Renal cortex interstitium (tissue), 11 donors: Measurements from ENCODE around the gene CDS2. TPM values are rescaled to one million over a fixed set of nuclear protein-coding genes. Genes with fewer than 3 reads are reported as not detected.

Experiments used
- DNase-seq, 11 donors: peaks; one replicate each; pipeline ENCODE4 v3.0.0-alpha.2; 2013; ENCODE audit warnings: low read depth in 9 of 11, low spot score in 4 of 11; ENCODE audit errors: extremely low read depth in 1 of 11
- polyA plus RNA-seq, 3 donors: library from polyadenylated mRNA; unstranded; fragments of 120-200 nt; gene quantifications; one replicate each; pipeline ENCODE4 v1.2.1, GENCODE V29; 2013; ENCODE audit not compliant: insufficient read length in 3 of 3

Gene CDS2
- polyA plus RNA-seq, 3 donors: 32.4 to 41.1 (median 39.7) TPM

DNA sequence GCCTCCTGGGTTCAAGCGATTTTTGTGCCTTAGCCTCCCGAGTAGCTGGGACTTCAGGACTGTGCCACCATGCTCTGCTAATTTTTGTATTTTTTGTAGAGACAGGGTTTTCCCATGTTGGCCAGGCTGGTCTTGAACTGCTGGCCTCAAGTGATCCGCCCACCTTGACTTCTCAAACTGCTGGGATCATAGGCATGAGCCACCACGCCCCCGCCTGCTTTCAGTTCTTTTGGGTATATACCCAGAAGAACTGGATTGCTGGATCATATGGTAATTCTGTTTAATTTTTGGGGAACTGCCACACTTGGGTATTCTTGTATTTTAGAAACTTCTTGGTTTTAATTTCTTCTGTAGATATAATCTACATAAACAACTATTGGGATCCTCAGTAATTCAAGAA lies 17.0 kb downstream of the CDS2 start:
- no peak for DNase-seq

DNA sequence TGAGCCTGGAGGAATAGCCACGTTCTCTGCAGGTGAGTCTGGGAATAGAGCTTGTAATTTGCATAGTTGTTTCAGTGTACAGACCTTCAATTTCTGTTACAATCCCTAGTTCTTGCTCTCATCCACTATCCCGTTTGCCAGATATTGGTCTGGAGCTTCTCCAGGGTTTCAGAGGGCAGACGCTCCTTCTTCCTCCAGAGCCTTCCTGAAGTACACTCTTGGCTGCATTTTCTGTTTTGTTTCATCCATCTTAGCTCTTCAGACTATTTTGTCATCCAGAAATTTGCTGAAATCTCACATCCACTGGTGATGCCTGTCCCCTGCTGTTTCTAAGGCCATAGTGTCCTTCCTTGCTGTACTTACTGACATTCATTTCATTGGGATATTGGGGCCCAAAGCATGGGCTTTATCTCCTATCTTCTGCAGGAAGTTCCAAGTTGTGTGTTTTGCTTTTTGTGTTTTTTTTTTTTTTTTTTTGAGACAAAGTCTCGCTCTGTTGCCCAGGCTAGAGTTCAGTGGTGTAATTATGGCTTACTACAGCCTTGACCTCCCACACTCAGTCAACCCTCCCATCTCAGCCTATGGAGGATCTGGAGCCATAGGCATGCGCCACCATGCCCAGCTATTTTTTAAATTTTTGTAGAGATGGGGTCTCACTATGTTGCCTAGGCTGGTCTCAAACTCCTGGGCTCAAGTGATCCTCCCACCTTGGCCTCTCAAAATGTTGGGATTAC lies 18.7 kb downstream of the CDS2 start:
- no peak for DNase-seq

DNA sequence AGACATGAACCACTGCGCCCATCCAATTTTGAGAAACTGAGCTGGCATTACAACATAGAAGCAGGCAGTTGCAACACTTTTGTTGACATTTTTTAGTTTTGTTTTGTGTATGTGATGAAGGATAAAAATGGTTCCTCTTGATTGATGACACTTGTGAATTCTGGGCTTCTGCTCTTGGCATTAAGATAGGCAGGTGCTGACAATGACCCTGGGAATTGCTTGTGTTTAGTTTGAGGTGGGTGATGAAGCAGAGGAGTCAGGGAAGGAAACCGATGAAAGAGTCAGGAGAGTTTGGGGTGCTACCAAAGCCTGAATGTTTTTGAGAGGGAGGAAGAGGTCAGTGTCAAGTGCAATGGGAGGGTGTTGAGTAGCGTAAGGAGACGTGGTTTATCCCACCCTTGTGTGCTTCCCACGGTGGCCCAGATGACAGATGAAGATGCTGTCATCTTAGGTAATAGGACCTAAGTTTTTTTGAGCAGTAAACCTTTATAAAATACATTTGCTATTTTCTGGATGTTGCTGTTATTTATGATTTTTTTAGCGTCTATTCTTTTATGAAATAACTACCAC lies 19.4 kb downstream of the CDS2 start:
- no peak for DNase-seq

DNA sequence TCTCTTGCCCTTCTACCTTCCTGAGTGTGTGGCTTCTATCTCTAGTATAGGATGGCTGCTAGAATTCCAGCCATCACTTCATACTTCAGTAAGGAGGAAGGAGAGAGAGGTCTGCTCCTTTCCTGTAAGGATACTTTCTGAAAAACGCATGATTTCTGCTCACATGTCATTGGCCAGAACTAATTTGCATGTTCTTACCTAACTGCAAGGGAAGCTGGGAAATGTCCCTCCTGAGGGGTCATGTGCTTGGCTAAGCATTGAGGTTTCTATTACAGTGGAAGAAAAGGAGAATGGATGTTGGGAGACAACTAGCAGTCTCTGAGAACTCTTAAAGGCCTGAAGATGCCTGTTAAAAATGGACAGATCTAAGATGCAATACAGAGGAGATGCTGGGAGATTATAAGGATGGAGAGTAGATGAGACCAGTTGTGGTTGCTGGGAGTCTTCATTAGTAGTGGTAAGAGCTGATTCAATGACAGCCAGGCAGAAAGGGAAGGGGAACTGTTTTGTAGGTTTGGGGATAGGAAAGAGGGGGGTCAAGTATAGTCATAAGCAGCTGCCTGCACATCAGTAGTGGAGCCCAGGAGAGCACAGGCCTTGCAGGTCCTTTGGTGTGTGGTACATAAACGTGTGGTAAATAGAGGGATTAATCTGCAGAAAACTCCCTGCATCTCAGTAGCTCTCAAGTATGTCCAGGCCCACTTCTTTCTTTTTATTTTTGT lies 20.2 kb downstream of the CDS2 start:
- DNase-seq: no peak

DNA sequence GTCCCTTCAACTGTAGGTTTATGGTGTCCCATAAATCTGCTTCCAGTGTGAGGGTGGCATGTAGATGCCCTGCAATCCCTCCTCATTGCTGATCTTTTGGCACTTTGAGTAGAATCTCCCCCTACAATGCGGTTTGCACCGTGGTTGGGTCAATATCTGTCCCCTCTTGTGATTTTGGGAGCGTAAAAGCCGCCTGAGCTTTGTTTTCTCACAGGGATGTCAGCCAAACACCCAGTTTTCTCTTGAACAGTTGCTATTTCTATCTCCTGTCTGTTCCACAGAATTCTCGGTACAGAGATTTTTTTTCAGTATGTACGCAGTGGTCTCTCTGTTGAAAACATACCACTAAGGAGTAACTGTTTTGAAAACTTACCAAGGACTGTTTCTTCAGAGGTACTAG lies 21.8 kb downstream of the CDS2 start:
- DNase-seq: no peak

DNA sequence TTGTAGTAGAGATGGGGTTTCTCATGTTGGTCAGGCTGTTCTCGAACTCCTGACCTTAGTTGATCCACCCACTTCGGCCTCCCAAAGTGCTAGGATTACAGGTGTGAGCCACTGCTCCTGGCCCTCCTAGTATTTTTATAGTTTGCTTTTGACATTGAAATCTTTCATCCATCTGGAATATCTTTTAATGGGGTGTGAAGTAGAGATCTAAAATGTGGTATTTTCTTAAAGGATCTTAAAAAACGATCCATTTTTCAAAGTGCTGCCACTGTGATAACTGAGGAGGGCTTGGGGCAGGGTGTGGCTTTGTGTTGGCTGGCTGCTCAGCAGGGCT lies 23.1 kb downstream of the CDS2 start:
- DNase-seq: no peak

DNA sequence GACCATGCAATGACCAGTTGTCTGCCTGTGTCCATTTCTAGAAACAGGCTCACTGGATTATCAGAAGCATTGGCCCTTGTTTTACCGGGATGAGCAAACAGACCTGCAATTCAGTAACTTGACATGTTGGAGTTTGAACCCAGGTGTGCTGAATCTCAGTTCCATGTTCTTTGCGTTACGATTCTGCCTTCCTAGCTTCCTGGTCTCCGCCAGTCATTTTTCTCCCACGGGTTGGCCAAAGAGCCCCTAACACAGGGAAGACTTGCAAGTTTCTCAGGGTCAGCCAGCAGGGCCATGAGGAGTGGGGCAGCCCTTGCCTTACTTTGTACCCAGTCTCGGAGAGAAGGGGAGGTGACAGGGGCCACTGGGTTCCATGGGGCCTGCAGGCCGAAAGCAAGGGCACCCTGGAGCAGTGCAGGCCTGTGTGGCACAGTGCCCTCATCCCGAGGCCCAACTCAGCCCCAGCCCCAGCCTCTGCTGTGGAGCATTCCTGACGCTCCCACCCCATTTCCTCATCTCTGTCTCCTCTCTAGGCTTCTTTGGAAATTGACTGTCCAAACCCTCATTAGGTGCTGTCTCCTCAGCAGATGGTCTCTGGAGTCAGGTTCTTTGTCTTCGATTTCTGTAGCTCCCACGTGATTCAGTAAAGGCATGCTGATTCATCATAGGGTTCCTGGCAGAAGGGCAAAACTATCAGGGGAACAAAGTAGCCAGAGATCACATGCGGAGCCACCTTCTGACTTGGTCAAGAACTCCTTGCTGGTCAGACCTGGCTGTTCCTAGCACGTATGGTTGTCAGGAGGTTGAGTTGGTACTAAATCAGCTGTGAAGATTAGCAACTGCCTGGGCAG lies 23.6 kb downstream of the CDS2 start:
- DNase-seq: no peak

DNA sequence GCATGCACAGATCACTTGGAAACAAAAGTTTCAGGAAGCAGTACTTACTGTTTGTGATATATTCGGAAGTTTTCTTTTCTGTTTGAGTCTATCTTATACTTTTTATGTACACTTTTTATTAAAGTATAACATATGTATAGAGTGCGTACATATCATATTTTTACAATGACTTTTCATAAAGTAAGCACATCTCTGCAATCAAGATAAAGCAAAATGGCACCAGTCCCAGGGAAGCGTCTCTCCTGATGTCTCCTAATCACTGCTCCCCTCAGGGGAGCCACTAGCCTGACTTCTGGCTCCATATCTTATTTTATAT lies 26.3 kb downstream of the CDS2 start:
- no peak for DNase-seq

DNA sequence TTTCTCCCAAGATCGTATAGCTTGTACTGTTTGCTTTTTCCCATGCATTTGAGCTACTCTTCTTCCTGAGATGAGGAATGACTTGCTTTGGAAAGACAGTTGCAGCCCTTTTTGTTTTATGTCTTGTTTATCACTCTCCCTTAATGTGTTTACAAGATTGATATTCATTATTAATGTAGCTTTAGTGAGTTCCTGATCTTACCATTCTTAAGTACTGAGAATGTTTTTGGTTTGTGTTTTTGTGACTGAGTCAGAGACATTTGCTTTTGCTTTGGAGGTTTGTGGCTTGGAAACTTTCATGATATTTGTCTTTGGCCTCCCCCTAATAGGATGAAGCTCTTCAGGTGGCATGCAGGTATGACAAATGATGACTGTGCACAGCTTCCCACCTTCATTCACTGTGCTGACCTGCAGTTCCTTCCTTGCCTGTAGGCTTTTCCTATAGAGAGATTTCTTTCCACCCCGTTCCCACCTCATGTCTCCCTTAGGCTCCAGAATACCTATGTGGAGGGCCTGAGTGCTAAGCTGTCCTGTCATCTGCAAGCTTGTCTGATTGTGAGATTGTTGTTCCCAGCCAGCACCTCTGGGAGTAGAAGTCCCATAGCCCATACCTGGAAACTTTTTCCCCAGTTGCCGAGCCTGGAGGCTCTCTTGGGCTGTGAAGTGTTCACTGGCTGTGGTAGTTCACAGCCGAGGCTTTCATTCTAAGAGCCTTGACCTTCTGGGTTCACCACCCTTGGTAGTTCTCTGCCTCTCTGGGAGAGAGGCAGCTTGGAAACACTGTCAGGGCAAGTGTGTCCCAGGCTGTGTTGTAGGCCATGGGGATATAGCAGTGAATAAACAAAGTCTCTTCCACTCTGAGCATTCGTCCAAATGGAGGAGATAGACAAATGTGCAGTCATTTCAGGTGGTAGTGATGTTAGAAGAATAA lies 27.1 kb downstream of the CDS2 start:
- no peak for DNase-seq

DNA sequence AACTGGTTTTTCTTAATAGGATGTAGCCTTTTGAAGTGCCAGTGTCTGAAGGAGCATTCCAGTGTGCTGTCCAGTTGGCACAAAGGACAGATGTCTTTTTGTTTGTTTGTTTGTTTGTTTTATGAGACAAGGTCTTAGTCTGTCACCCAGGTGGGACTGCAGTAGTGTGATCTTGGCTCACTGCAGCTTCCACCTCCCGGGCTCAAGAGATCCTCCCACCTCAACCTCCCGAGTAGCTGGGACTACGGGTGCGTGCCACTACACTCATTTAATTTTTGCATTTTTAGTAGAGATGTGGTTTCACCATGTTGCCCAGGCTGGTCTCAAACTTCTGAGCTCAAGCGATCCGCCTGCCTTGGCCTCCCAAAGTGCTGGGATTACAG lies 27.7 kb downstream of the CDS2 start:
- no peak for DNase-seq

DNA sequence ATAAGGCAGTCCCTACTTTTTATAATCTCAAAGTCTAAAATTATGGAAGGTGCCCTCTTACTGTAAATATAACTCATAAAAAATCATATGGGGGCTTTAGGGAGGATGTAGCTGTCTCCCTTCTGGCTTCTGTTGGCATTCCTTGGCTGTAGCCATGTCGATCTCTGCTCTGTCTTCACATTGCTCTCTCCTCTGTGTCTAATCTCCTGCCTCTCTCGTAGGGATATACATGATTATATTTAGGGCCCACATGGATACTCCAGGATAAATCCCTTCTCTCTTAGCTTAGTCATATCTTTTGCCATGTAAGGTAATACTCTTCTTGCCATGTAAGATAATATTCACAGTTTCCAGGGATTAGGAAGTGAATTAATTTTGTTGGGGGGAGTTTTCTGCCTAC lies 28.6 kb downstream of the CDS2 start:
- no peak for DNase-seq

DNA sequence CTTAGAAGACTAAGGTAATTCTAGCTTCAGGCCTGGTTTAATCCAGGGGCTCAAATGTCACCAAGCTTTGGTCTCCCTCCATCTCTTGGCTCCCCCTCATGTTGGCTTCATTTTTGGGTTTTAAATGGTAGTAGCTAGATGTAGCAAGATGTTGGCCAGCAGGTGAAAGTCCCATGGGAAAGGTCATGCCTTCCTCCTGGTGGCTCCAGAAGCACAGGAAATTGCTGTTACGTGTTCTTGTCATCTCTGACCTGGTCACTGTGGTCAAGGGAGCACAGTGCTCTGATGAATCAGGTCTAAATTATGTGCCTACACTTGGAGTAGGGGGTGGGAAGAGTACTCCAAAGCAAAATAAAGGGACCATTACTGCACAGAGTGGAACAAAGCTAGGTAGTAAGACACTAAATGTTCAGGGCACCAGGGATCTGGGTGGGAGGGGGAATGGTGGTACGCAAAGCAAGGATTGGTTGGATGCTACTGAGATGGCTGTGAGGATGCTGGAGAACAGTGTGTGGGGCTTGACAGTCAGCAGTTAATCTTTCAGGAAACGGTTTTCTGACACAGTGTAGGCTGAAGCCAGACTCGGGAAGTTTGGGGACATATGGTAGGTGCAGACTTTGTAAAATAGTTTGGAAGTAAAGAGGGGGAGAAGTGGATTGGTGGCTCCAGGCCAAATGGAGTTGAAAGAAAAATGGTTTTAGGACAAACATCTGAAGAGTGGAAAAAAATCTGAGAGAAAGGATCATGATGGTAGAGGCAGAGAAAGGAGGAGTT lies 30.1 kb downstream of the CDS2 start:
- DNase-seq: no peak

DNA sequence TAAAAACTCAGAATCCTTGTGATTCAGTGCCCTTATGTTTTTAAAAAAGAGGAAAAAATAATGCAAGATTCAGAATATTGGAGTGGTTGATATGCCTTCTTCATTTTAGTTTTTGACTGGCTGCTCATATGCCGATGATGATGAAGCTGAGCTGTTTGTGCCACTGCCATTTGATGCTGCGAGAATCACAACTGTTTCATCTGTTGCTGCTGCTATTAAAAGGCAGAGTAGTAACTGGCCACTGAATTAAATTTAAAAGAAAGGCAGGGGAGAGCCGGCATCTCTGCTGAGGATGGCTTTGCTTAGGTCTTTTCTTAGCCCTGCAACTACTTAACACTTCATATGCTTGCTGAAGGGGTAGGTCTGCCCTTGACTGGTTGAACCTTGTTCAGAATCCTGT lies 33.1 kb downstream of the CDS2 start:
- no peak for DNase-seq

DNA sequence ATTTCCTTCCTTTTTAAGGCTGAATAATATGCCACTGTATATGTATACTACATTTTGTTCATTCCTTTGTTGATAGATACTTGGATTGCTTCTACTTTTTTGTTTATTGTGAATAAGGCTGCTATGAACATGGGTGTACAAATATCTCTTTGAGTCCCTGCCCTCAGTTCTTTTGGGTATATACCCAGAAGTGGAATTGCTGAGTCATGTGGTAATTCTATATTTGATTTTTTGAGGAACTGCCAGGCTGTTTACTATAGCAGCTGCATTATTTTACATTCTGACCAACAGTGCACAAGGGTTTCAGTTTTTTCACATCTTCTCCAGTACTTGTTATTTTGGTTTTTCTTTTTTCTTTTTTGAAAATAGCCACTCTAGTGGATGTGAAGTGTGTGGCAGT lies 34.1 kb downstream of the CDS2 start:
- DNase-seq: no peak

DNA sequence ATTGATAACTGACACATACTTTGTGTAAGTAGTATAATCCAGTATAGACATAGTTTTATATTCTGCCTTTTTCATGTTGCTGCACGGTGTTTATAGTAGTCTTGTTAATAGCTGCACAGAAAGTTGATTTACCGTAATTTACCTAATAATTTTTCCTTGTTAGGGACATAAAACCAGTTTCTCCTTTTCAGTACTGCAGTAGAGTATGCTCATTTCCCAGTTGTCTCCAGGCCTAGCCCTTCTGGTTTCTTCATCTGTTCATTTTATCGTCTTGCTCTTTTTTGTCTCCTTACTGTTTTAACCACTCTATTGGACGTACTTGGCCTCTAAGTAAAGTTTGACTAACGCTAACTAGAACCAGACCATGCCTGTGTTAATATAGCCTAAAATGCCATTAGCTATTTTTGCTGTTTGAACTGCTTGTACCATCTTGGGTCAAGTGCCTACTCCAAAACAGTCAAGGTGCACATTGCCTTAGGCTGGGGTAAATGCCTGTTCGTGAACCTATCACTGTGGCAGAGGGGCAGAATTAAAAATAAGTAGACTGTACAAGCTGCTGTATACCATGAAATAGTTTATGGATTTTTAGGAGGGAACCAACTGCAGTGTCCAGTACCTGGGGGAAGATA lies 34.8 kb downstream of the CDS2 start:
- DNase-seq: no peak

DNA sequence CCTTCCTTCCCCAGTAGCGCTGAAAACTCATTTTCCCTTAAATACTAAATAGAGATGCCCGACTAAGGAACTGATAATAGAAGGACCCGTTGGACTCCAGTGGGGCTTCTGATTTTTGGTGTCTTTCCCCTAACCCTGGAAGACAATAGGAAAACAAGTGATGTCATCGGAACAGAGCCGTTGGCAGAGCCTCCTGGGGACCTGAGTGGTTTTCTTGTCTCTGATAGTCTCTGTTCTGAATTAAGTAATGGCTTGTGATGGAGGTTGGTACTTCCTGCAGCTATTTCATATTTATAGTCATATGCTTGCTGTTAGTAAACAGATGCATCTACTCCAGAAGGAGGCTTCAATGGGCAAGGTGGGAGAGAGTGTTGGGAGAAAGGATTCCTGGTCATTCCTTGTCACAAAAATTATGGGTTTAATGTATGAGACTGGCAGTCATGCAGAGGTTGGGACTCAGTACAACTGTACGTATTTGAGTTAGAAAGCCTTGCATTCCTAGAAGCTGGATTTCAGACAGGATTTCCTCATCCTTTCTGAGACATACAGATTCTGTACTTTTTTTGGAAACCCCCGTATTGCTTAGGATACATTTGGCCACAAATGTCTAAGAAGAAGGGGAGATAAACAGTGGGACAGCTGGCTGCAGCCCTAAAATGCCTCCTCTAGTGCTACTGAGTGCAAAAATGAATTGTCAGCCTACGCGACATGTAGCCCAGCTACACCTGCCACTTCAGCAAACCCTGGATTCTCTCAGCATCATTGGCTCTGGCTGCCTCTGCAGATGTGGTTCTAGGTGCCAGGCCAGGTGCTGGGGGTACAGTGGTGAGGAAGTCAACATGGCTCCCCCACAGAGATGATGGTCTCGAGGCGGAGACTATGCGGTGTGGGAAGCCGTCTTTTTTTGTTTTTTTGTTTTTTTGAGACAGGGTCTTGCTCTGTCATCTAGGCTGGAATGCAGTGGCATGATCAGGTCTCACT lies 38.1 kb downstream of the CDS2 start:
- DNase-seq: no peak
